Osteoblast (primary cell): ENCODE results near the gene RPS10. TPM values are rescaled to one million over a fixed set of nuclear protein-coding genes. Genes with fewer than 3 reads are reported as not detected.

Experiments
- DNase-seq: peaks from one replicate; pipeline ENCODE4 v3.0.0; 2011; ENCODE audit warnings: low spot score, mixed read lengths; ENCODE audit not compliant: insufficient read length; ENCODE audit errors: missing footprints
- H2AFZ ChIP-seq: 2 replicates; pipeline ENCODE4 v1.6.0; 2011; ENCODE audit warnings: mild to moderate bottlenecking, low read length
- H3K27ac ChIP-seq: 2 replicates; pipeline ENCODE4 v1.5.1; 2011; ENCODE audit warnings: mild to moderate bottlenecking, low read depth, low read length, moderate library complexity
- H3K27me3 ChIP-seq: 2 replicates; pipeline ENCODE4 v1.6.0; 2012; ENCODE audit warnings: mild to moderate bottlenecking, control low read depth, inconsistent platforms, low read length, moderate library complexity; ENCODE audit not compliant: insufficient read depth
- H3K36me3 ChIP-seq: 2 replicates; pipeline ENCODE4 v1.5.1; 2011; ENCODE audit warnings: mild to moderate bottlenecking, low read length, control low read depth, moderate library complexity; ENCODE audit not compliant: insufficient read depth
- H3K4me1 ChIP-seq: 2 replicates; pipeline ENCODE4 v1.5.1; 2011; ENCODE audit warnings: mild to moderate bottlenecking, low read length, control low read depth, moderate library complexity; ENCODE audit not compliant: insufficient read depth
- H3K4me2 ChIP-seq: 2 replicates; pipeline ENCODE4 v1.6.0; 2011; ENCODE audit warnings: mild to moderate bottlenecking, low read length; ENCODE audit not compliant: insufficient read depth
- H3K4me3 ChIP-seq: fragments of 200-600 bp; sonication (generic); 3 replicates; pipeline ENCODE4 v1.5.1; 2012; ENCODE audit warnings: mild to moderate bottlenecking, low read length, inconsistent platforms; ENCODE audit not compliant: insufficient read depth
- H3K79me2 ChIP-seq: 2 replicates; pipeline ENCODE4 v1.6.0; 2012; ENCODE audit warnings: mild to moderate bottlenecking, low read length, control low read depth, inconsistent platforms; ENCODE audit not compliant: insufficient read depth
- H3K9me3 ChIP-seq: 2 replicates; pipeline ENCODE4 v1.5.1; 2011; ENCODE audit warnings: low read depth, low read length, control low read depth
- H4K20me1 ChIP-seq: 2 replicates; pipeline ENCODE4 v1.6.0; 2012; ENCODE audit warnings: mild to moderate bottlenecking, low read length, control low read depth; ENCODE audit not compliant: insufficient read depth
- total RNA-seq: library from RNA; depleted of rRNA; stranded (reverse); fragments of >200 nt; gene quantifications from 2 replicates; pipeline ENCODE4 v1.2.3, GENCODE V29; 2012
- TF ChIP-seq, protein P1 (sequence below): IDR thresholded peaks from 2 replicates; pipeline ENCODE4 v1.5.1; 2011; ENCODE audit warnings: mild to moderate bottlenecking, low read depth, low read length, moderate library complexity; ENCODE audit errors: extremely low read depth

RPS10 gene
- total RNA-seq, 1 donor, result 2,228 TPM

GRCh38 chr6:34435916-34436315, 10.0 kb upstream of the RPS10 start:
- no peak overlapping the region for H3K27ac ChIP-seq
- no peak for DNase-seq
- no peaks in the 10 kb centered on the region for H3K79me2 ChIP-seq
- TF ChIP-seq, protein P1, sequence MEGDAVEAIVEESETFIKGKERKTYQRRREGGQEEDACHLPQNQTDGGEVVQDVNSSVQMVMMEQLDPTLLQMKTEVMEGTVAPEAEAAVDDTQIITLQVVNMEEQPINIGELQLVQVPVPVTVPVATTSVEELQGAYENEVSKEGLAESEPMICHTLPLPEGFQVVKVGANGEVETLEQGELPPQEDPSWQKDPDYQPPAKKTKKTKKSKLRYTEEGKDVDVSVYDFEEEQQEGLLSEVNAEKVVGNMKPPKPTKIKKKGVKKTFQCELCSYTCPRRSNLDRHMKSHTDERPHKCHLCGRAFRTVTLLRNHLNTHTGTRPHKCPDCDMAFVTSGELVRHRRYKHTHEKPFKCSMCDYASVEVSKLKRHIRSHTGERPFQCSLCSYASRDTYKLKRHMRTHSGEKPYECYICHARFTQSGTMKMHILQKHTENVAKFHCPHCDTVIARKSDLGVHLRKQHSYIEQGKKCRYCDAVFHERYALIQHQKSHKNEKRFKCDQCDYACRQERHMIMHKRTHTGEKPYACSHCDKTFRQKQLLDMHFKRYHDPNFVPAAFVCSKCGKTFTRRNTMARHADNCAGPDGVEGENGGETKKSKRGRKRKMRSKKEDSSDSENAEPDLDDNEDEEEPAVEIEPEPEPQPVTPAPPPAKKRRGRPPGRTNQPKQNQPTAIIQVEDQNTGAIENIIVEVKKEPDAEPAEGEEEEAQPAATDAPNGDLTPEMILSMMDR, result no peak
- no peak overlapping the region for H3K4me2 ChIP-seq
- H3K27me3 ChIP-seq, result peaks cover 4% of the 10 kb centered on the region
- no peaks in the 10 kb centered on the region for H3K9me3 ChIP-seq
- no peak overlapping the region for H2AFZ ChIP-seq
- H4K20me1 ChIP-seq, result no peaks in the 10 kb centered on the region
- H3K4me3 ChIP-seq, result no peak overlapping the region
- no peaks in the 10 kb centered on the region for H3K36me3 ChIP-seq
- no peaks in the 10 kb centered on the region for H3K4me1 ChIP-seq

DNA sequence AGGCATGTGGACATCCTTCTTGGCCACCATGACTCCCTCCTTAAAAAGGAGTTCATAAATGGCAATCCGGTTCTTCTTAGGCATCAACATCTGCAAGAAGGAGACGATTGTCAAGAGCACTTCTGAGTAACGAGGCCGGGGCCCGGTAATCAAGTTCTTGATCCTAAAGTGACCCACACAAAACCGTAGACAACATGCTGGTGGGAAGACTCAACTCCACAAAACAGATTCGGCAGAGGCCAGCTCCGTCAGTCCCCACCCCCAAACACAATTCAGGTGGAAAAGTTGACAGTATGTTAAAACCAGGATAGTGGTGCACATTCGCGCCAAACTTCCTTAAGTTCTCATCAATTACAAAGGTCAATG, 754 bp downstream of the RPS10 start:
- no peaks in the 10 kb centered on the region for H3K9me3 ChIP-seq
- peaks cover 37% of the 10 kb centered on the region for H4K20me1 ChIP-seq
- peaks cover 23% of the 10 kb centered on the region for H3K4me1 ChIP-seq
- peak overlapping the region; percentile 82 for H3K4me3 ChIP-seq
- TF ChIP-seq, protein P1, result no peak
- no peaks in the 10 kb centered on the region for H3K27me3 ChIP-seq
- peak overlapping the region; percentile 96 for H3K4me2 ChIP-seq
- peaks cover 49% of the 10 kb centered on the region for H3K79me2 ChIP-seq
- DNase-seq, result no peak
- H2AFZ ChIP-seq, result peak overlapping the region; percentile 80
- peaks cover 46% of the 10 kb centered on the region for H3K36me3 ChIP-seq
- peak overlapping the region; percentile 83 for H3K27ac ChIP-seq

DNA sequence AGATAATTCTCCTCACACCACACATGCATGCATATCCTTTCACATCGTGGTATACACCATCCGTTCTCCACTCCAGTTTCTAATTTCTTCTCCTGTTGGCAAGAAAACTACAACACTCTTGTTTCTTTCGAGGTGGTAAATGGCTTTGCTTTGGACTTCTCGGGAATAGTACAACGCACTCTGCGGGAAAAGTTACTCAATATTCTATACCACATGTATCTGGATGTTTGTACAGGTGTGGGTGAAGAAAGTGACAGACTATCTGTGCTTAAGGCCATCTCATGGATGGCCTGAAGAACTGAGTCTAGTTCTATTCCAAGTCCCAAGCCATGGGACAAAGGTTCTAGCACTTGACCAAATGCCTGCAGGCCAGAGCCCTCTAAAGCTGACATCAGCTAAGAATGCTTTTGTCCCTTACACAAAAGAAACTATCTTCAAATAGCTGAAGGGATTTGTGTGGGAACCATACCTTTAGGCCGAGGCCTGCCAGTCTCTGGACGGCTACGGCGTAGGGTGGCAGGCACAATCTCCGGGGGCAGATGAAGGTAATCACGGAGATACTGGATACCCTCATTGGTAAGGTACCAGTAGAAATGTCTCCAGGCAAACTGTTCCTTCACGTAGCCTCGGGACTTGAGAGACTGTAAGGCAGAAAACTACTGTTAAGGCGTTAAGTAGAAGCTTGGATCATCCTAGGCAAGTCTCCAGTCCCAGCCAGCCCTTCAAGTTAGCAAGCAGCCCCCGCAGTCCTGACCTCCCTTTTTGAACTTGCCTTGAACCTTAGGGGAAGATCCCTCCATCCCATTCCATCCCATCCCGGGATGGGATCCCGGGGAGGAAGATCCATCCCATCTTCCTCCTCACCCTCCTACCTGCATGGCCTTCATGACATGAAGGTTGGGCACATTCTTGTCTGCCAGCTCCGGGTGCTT, 1.4 kb downstream of the RPS10 start:
- H3K79me2 ChIP-seq, result peaks cover 49% of the 10 kb centered on the region
- peaks cover 39% of the 10 kb centered on the region for H4K20me1 ChIP-seq
- H3K4me1 ChIP-seq, result peaks cover 23% of the 10 kb centered on the region
- H3K27ac ChIP-seq, result peak overlapping the region; percentile 83
- TF ChIP-seq, protein P1, result no peak
- peaks cover 52% of the 10 kb centered on the region for H3K36me3 ChIP-seq
- H3K4me3 ChIP-seq, result peak overlapping the region; percentile 82
- H3K27me3 ChIP-seq, result no peaks in the 10 kb centered on the region
- H2AFZ ChIP-seq, result no peak overlapping the region
- H3K4me2 ChIP-seq, result peak overlapping the region; percentile 96
- no peaks in the 10 kb centered on the region for H3K9me3 ChIP-seq
- DNase-seq, result no peak

GRCh38 chr6:34423254-34423653, 2.6 kb downstream of the RPS10 start:
- peak; percentile 74 for DNase-seq
- H3K79me2 ChIP-seq, result peaks cover 49% of the 10 kb centered on the region
- H4K20me1 ChIP-seq, result peaks cover 42% of the 10 kb centered on the region
- no peaks in the 10 kb centered on the region for H3K9me3 ChIP-seq
- no peak overlapping the region for H3K27ac ChIP-seq
- peak overlapping the region; percentile 96 for H3K4me2 ChIP-seq
- H3K36me3 ChIP-seq, result peaks cover 63% of the 10 kb centered on the region
- no peaks in the 10 kb centered on the region for H3K27me3 ChIP-seq
- H2AFZ ChIP-seq, result no peak overlapping the region
- TF ChIP-seq, protein P1, result no peak
- H3K4me3 ChIP-seq, result no peak overlapping the region
- peaks cover 23% of the 10 kb centered on the region for H3K4me1 ChIP-seq
